Astrocyte (in vitro differentiated cells and primary cell): ENCODE results near the gene ADGRB3.

Experiments
- CTCF ChIP-seq: IDR thresholded peaks from 2 replicates; pipeline ENCODE4 v1.5.1; 2011; ENCODE audit warnings: low read depth, mild to moderate bottlenecking, inconsistent platforms, low read length, moderate library complexity; ENCODE audit not compliant: insufficient read depth
- EZH2 ChIP-seq: IDR thresholded peaks from 2 replicates; pipeline ENCODE4 v1.6.1; 2012; ENCODE audit warnings: mild to moderate bottlenecking, low read length, inconsistent platforms; ENCODE audit not compliant: insufficient read depth

- TF ChIP-seq EZH2 (no peak), CTCF (no peak)
Measured at GRCh38 chr6:68726992-68727391, 91.9 kb downstream of the ADGRB3 start.
